Lung (tissue), 12 donors: Measurements from ENCODE around the gene ATG2B. TPM values are rescaled to one million over a fixed set of nuclear protein-coding genes. Genes with fewer than 3 reads are reported as not detected.

Experiments
- ATAC-seq: fragments of 200-7000 bp; cut with Tn5 transposase; one replicate; pipeline ENCODE4 v1.9.1; 2020; ENCODE audit warnings: moderate number of reproducible peaks; ENCODE audit not compliant: insufficient read depth, low FRiP score
- DNase-seq, 3 donors: peaks; one replicate each; pipeline ENCODE4 v3.0.0-alpha.2; 2013 to 2017
- H3K27ac ChIP-seq, 2 donors: one replicate each; pipeline ENCODE4 v1.5.1; 2013; ENCODE audit warnings: mild to moderate bottlenecking in 2 of 2, moderate library complexity in 2 of 2, control low read depth in 1 of 2, inconsistent platforms in 1 of 2, low read depth in 1 of 2, low read length in 1 of 2
- H3K27me3 ChIP-seq, 3 donors: one replicate each; pipeline ENCODE4 v1.5.1; 2013; ENCODE audit warnings: low read length in 2 of 3; ENCODE audit not compliant: control insufficient read depth in 3 of 3, insufficient read depth in 3 of 3
- H3K36me3 ChIP-seq, 4 donors: one replicate each; pipeline ENCODE4 v1.5.1; 2013; ENCODE audit warnings: low read length in 4 of 4, mild to moderate bottlenecking in 1 of 4, moderate library complexity in 1 of 4; ENCODE audit not compliant: control insufficient read depth in 4 of 4, insufficient read depth in 4 of 4
- H3K4me1 ChIP-seq, 5 donors: one replicate each; pipeline ENCODE4 v1.5.1; 2013; ENCODE audit warnings: low read length in 5 of 5, mild to moderate bottlenecking in 2 of 5, moderate library complexity in 1 of 5; ENCODE audit not compliant: control insufficient read depth in 5 of 5, insufficient read depth in 5 of 5
- H3K4me3 ChIP-seq: one replicate; pipeline ENCODE4 v1.5.1; 2013; ENCODE audit warnings: mild to moderate bottlenecking, control low read depth, moderate library complexity
- H3K9ac ChIP-seq, 2 donors: one replicate each; pipeline ENCODE4 v1.5.1; 2013; ENCODE audit warnings: low read length in 2 of 2, control low read depth in 1 of 2; ENCODE audit not compliant: insufficient read depth in 1 of 2
- H3K9me3 ChIP-seq, 4 donors: one replicate each; pipeline ENCODE4 v1.5.1; 2013; ENCODE audit warnings: low read length in 3 of 4, mild to moderate bottlenecking in 1 of 4, moderate library complexity in 1 of 4; ENCODE audit not compliant: control insufficient read depth in 4 of 4, insufficient read depth in 3 of 4
- CTCF ChIP-seq: IDR thresholded peaks from 2 replicates; pipeline ENCODE4 v1.5.1; 2012; ENCODE audit warnings: mild to moderate bottlenecking; ENCODE audit errors: control extremely low read depth, extremely low read depth
- WGBS, 2 donors: extraction: QIAGEN DNeasy Blood & Tissue Kit; methylation state at CpG; one replicate each; pipeline ENCODE4 v1.1.7; 2013; 5-methylcytosine and 5-hydroxymethylcytosine counted together
- polyA plus RNA-seq, 2 donors: library from polyadenylated mRNA; stranded (reverse); fragments of 200-250 nt; gene quantifications; one replicate each; pipeline ENCODE4 v1.2.1, GENCODE V29; 2013
- total RNA-seq, 2 donors: library from RNA; depleted of rRNA in 1 of 2; stranded (reverse); fragments of >200 nt in 1 of 2; gene quantifications; one replicate each; pipeline ENCODE4 v1.2.1, GENCODE V29; 2014 to 2021
- donor health status: control.
- donor health status: control.
- donor health status: Bipolar disorder and iron deficiency.
- donor health status: healthy.
- donor health status: DM: yes; HTN: yes; CAD: no.

The ATG2B gene
- total and polyA plus RNA-seq, 4 donors = 3.6 to 64.3 (median 13.2) TPM

DNA sequence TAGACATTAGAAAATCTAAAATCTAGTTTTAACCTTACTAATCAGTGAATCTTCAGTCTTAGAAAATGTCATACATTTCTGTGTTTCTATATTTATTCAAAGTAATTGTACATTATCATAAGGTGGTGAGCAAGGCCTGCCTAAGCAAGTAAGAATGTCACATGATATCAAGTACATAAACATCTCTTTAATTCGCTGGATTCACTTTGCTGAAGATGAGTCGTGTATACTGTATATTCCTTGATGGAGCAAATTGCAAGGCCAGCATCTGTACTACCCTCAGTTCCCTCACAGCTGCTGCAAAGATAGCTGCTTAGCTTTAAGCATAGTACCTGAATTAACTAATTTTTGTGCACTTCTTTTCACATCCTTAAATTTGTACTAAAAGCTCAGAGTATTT, 20.3 kb upstream of the ATG2B start:
- Histone ChIP-seq H3K36me3 (peaks cover 3 to 18% (median 9%) of the 10 kb centered on the region in 4 donors), H3K4me1 (no peaks in the 10 kb centered on the region), H3K27me3 (no peaks in the 10 kb centered on the region), H3K27ac (no peak overlapping the region), H3K4me3 (no peak overlapping the region), H3K9ac (no peak overlapping the region), H3K9me3 (no peaks in the 10 kb centered on the region)
- DNase-seq = no peak
- ATAC-seq = no peak
- no peak for TF ChIP-seq CTCF
- 93% methylated on average over 2 of the region's 2 CpGs for WGBS, 2 donors

GRCh38 chr14:96380735-96381134, 17.6 kb upstream of the ATG2B start:
- WGBS, 2 donors = 91 to 92% methylated on average over 3 of the region's 3 CpGs
- DNase-seq = no peak
- Histone ChIP-seq H3K9me3 (no peaks in the 10 kb centered on the region), H3K27ac (no peak overlapping the region), H3K36me3 (peaks cover 2 to 11% (median 9%) of the 10 kb centered on the region in 4 donors), H3K4me3 (no peak overlapping the region), H3K9ac (no peak overlapping the region), H3K27me3 (no peaks in the 10 kb centered on the region), H3K4me1 (no peaks in the 10 kb centered on the region)
- no peak for TF ChIP-seq CTCF
- no peak for ATAC-seq

GRCh38 chr14:96376093-96376492, 13.0 kb upstream of the ATG2B start:
- TF ChIP-seq CTCF = no peak
- no peak for DNase-seq

DNA sequence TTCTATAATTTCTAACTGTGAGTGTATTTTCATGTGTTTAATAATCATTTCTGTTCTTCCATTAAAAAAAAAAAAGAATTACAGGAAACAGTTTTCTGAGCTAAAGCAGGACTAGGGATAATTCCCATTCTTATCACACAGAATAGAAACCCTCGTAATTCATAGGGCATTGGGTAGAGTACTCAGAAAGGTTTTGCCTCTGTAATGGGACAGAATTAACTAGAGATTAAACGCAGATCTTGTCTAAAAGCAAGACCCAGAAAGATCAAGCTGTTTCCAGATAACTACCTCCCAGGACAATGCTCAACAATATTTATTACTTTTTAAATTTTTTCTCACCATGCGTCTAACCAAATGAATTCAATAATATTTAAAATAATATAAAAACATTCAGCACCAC, 10.4 kb upstream of the ATG2B start:
- no peak for TF ChIP-seq CTCF
- H3K4me3 ChIP-seq = no peak overlapping the region
- H3K36me3 ChIP-seq = no peaks in the 10 kb centered on the region
- ATAC-seq = no peak
- peaks cover 0 to 3% (median 0%) of the 10 kb centered on the region in 5 donors for H3K4me1 ChIP-seq
- no peak overlapping the region for H3K9ac ChIP-seq
- 90 to 94% methylated on average over 3 of the region's 3 CpGs for WGBS, 2 donors
- H3K27ac ChIP-seq = no peak overlapping the region
- no peaks in the 10 kb centered on the region for H3K27me3 ChIP-seq
- no peaks in the 10 kb centered on the region for H3K9me3 ChIP-seq
- no peak for DNase-seq

More at GRCh38 chr14:96376093-96376492, 13.0 kb upstream of the ATG2B start:
- H3K27ac ChIP-seq = no peak overlapping the region
- H3K4me3 ChIP-seq = no peak overlapping the region
- peaks cover 0 to 1% (median 0%) of the 10 kb centered on the region in 5 donors for H3K4me1 ChIP-seq
- H3K36me3 ChIP-seq = no peaks in the 10 kb centered on the region
- WGBS, 2 donors = 85 to 92% methylated on average over 3 of the region's 3 CpGs
- H3K9me3 ChIP-seq = no peaks in the 10 kb centered on the region
- no peak for ATAC-seq
- H3K27me3 ChIP-seq = no peaks in the 10 kb centered on the region
- no peak overlapping the region for H3K9ac ChIP-seq
